ENCODE data around the gene METAP1D.

DNA sequence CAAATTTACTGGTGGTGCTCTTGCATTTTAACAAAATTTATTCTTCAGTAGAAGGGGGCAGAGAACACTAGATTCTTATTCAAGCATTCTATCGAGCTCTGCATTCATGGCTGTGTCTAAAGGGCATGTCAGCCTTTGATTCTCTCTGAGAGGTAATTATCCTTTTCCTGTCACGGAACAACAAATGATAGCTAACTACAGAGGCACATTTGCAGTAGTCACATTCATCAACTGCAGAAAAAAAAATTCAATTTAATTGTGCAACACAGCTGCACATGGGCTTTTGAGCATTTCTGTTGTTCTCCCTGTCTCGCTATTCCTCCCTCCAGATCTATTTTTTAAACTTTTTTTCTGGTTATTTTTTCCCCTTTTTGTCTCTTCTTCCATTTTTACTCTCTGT is 72.5 kb downstream of the METAP1D start:
- TF ChIP-seq, protein P1, sequence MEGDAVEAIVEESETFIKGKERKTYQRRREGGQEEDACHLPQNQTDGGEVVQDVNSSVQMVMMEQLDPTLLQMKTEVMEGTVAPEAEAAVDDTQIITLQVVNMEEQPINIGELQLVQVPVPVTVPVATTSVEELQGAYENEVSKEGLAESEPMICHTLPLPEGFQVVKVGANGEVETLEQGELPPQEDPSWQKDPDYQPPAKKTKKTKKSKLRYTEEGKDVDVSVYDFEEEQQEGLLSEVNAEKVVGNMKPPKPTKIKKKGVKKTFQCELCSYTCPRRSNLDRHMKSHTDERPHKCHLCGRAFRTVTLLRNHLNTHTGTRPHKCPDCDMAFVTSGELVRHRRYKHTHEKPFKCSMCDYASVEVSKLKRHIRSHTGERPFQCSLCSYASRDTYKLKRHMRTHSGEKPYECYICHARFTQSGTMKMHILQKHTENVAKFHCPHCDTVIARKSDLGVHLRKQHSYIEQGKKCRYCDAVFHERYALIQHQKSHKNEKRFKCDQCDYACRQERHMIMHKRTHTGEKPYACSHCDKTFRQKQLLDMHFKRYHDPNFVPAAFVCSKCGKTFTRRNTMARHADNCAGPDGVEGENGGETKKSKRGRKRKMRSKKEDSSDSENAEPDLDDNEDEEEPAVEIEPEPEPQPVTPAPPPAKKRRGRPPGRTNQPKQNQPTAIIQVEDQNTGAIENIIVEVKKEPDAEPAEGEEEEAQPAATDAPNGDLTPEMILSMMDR (IDR thresholded peaks at IDR 0.05) = no peak
- TF ChIP-seq EZH2 (IDR thresholded peaks at IDR 0.05) (no peak), EZH2phosphoT487 (IDR thresholded peaks at IDR 0.05) (no peak)

All from neural progenitor cell (in vitro differentiated cells).